PC-9 (cell line): Measurements from ENCODE around the gene MBD3.

Source experiments
- CTCF ChIP-seq: fragments of 200-600 bp; sonication (generic); conservative IDR thresholded peaks from 2 replicates; pipeline ENCODE4 v1.6.1; 2017; ENCODE audit warnings: mixed run types, antibody characterized with exemption, mild to moderate bottlenecking, moderate library complexity
- EZH2 ChIP-seq: fragments of 200-600 bp; sonication (generic); IDR thresholded peaks from 2 replicates; pipeline ENCODE4 v1.8.0; 2017; ENCODE audit warnings: antibody characterized with exemption, low read depth

- TF ChIP-seq CTCF, result no peak
- TF ChIP-seq EZH2, result no peak
These were observed 6.3 kb upstream of the MBD3 start for GRCh38 chr19:1598777-1599459.
